ENCODE results near the gene PTGFRN.

DNA sequence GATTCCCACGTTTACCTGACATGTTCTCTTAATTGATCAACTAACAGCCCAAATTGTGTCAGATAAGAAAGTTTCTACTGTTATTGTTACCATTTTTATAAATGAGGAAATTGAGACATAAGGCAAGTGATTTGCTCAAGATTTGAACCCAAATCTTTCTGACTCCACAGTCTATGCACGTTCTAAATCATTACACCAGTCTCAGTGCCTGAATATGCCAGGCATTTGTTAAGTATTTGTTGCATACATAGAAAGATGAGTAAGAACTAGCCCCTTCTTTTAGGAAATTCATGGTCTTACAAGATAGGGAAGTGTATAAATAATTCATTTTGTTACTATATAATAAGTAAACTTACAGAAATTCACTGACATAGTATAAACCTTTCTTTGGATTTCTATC, 84.7 kb downstream of the PTGFRN start:
- TF ChIP-seq CTCF (conservative IDR thresholded peaks at IDR 0.05 in 1 of 2, IDR thresholded peaks at IDR 0.05 in 1 of 2; ENCODE audit: extremely low read depth in 1 of 2, insufficient read depth in 1 of 2, low read depth in 1 of 2, low read length in 2 of 2) (no peak), EZH2 (IDR thresholded peaks at IDR 0.05; ENCODE audit: borderline replicate concordance, low read length) (no peak)
